RPMI8226 (cell line): ENCODE measurements around the gene ZC3H13.

Experiments used
- DNase-seq: peaks from one replicate; pipeline ENCODE4 v3.0.0-alpha.2; 2015

Gene ZC3H13

DNA sequence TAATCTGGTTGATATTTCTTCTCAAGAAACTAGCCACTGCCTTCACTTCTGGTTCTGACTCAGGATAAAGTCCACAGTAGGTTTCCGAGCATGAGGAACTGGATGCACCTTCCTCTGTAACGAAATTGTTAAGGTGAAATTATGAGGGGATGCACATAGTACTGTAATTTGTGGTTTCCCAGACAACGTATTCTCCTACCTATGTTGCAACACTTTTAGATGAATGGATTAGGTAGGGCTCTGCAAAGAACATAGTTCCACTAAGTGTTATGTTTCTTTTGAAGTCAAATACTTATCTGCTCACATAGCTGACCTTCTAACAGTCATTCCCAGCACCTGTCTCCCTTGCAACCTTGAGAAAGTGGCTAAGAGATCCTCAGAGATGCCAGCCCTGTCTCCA, 5.7 kb upstream of the ZC3H13 start:
- DNase-seq = no peak

DNA sequence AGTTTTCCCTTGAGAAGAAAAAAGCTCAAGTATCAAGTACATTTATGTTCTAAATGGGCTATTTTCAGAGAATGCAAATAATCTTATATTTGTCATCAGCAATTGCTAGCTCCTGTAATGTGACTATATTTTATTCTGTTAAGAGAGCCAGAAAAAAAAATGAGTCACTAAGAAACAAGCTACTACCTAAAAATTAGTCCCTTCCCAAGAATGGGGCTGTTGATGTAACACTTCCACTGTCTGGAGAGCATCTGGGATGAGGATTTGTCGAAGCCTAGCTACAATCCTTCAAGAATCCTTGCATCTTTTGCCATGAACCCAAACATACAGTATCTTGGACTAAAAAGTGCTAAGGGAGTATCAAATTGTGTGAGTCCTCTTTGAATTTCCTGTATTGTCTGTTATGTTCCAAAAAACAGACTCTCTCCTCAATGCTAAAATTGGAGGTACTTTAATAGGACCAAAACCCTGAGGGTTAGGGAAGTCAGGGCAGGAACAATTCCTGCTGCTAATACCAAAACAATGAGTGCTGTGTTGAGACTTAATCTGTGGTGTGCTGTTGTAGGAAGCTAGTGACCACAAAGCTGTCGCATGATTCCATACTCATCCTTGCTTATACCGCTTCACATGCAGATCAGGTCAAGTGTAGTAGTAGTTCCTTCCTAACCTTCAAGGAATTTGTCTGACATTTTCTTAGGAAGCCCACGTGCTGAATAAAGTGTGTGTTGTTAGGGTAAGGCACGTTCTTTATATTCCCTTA, 4.9 kb upstream of the ZC3H13 start:
- DNase-seq = no peak

DNA sequence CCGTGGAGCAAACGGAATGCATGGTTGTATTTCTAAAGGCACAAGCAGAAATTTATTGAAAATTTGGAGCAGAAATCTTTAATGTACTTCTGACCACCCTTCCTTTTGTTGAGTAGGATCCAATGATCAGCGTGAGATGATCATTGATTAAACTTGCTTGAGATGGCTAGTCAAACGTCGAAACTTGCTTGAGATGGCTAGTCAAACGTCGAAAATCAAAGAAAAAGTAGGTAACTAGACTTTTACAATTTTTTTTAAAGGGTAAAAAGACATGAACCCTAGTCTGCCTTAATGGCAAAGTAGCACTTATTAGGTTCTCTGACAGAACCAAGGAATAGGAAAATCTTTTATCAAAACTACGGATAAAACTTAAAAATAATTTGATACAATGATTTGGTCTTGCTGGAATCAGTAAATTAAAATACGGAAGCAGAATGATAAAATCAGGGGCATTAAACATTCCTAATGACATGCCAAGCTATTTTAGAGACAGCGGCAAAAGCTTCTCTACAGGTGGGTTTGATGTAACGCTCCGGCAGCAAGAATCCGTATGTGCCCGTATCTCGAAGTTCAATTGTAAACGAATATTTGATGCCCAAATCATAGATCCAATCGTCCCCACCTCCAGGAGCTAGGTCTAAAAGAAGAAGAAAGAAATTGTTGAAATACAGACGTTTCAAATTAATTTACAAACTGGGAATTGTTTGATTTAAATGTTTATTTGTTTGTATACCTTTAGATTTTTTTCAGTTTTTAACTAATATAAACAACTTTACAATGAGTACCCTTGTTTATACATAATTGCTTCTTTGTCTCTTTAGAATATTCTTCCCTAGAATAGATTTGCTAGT, 841 bp upstream of the ZC3H13 start:
- no peak for DNase-seq

DNA sequence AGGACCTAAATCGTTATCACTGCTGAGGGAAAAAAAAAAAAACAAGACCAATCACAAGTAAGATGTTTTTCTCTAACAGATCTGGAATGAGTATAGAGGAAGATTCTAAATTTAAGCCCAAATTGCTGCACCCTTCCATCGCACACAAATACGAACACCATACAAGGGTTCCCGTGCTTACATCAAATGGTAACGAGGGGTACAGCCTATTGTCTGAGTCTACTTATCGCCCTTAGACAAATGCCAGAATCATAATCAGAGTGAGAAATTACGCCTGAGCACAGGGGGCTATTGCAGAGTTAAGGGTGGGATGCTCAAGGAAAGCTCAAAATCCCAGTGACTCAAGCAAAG, 603 bp downstream of the ZC3H13 start:
- DNase-seq = no peak

DNA sequence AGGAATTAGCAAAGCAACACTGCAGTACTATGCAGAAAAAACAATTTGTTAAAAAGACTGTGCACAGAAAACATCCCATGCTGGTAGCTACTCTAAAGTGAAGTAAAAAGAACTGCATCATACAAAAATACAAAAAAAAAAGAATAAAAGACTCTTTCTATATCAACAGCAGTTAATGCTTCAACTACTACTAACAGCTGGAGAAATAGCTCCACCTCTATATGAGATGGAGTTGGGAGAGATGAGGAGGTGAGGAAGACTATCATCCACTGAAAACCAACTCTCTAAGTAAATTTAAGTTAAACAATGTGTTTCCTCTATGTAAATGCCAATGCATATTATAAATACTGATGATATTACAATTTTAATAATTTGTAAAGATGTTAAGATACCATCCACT, 1.8 kb downstream of the ZC3H13 start:
- DNase-seq = no peak

DNA sequence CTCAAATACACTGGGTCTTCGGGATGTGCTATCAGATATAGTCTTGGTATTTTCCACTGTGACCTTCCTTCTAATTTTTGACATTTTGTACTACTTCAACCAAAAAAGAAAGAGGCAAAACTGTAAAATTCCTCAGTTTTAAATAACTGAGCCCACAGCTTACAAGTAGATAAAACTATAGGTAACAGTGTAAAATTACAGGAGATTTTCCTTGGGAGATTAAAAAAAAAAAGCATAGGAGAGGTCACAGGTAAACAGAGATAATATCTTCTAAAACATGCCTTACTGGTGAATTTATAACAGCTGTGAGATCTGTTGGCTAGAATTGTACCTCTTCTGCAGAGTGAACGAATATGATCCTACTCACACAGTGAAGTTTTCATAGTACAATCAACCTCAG, 7.1 kb downstream of the ZC3H13 start:
- DNase-seq = no peak

DNA sequence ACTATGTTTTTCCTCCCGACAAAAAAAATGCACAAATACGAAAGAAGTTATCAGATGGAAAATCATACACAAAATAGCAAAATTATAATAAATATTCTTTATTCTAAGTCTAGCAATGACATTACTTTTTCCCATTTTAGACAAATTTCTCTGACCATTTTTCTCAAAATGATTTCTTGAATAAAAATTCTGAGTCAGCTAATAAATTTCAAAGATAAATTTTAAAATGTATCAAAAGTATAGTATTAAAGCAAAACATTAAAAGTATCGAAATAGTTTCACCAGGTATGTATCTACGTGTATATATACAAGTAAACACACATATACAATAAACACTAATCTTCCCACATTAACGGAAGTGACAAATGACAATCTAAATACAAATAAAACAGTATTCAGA, 8.9 kb downstream of the ZC3H13 start:
- no peak for DNase-seq

DNA sequence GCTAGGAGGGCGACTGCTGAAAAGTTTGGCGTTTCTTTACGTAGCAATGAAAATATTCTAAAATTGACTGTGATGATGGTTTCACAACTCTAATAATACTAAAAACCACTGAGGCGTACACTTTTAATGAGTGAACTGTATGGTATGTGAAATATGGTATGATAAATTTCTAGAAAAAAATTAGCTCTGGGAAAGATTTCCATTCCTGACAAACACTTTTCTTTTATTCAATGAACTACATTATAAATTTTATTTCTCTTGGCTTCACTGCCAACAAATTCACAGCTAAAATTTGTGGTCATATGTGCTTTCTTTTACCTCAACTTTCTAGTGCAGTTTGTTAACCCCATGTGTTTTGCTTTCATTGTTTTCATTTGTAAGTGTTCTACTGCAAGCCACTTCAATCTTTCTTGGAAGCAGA, 11.1 kb downstream of the ZC3H13 start:
- no peak for DNase-seq

DNA sequence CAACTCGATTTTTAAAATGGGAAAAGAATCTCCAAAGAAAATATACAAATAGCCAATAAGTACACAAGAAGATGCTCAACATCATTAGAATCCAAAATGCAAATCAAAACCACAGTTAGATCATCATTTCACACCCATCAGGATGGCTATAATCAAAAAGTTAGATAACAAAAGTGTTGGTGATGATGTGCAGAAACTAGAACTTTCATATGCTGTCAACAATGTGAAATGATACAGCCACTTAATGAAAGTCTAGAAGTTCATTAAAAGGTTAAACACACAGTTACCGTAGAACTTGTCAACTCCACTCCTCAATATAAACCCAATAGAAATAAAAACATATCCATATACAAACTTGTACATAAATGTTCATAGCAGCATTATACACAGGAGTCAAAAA, 11.8 kb downstream of the ZC3H13 start:
- no peak for DNase-seq

DNA sequence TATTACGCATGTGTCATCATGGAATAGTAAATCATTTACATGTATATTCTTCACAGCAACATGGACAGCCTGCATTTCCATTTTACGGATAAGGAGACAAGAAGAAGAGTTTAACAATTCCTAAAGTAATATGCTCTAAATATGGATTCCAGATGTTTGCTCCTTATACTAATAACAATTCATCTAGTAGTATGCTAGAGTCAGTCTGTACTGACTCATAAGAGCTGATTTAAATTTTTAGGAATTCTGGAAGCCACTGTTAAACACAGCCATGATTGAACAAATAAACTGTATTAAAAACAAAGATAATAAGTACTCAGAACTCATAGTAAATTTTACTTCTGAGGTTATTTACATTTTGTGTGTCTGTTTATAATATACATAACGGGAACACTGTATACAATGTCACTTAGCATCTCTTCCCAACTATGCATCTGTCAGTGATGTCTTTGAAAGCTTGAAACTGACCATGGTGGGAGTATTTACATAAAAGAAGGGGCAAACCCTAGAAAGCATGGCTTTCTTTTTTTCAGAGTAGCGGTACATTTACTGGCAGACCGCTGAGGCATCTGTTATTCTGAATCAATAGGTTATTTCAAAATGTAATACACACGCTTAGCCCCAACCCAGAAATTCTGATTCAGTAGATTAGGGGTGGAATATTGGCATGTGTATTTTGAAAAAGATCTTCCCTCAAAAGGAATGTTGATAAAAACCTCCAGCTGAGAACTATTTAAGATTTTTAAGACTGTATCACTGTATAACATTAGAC, 12.9 kb downstream of the ZC3H13 start:
- no peak for DNase-seq

DNA sequence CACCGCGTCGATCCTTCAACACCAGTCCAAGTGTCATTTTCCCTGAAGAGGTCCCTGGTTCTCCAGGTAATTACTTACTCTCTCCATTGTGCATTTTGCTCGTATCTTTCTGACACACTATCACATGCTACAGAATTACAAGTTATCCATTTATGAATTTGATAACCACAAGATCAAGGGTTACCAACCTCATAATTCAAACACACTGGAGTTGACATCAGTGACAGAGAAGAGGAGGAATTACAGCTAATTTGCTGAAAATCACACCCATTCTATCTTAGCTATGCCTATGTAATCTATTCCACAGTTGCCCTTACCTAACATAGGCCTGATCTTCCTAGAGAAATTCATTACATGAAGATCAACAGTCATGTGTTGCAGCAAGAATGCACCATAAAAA, 14.2 kb downstream of the ZC3H13 start:
- DNase-seq = no peak

DNA sequence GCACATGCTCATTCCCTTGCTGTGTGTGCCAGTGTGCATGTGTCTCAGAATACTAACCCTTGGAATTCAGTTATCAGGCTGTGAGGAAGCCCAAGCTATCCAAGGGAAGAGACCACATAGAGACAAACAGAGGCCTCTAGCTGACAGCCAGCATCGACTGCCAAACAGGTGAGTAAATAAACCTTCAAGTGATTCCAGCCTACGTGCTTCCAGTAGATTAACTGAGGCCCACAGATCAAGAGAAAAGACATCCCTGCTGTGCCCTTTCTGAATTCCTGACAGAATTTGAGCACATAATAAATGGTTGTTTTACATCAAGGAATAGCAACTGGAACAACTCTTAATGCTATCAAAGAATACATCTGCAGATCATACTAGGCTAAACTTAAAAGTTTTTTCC, 17.5 kb downstream of the ZC3H13 start:
- DNase-seq = no peak

DNA sequence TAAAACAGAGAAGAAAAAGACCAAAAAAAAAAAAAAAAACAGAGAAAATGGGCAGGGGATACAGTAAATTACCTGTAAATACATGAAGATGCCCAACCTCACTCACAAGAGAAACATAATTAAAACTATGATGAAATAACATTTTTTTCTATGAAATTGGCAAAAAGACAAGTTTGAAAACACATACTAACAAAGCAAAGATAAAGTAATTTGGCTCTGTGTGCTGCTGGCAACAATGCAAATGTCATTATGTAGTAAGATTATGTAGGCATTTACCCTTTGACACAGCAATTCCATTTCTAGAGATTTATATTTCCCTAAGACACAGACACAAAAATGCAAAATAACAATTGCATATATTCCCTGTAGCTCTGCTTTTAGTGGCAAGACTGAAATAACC, 20.2 kb downstream of the ZC3H13 start:
- DNase-seq = no peak

DNA sequence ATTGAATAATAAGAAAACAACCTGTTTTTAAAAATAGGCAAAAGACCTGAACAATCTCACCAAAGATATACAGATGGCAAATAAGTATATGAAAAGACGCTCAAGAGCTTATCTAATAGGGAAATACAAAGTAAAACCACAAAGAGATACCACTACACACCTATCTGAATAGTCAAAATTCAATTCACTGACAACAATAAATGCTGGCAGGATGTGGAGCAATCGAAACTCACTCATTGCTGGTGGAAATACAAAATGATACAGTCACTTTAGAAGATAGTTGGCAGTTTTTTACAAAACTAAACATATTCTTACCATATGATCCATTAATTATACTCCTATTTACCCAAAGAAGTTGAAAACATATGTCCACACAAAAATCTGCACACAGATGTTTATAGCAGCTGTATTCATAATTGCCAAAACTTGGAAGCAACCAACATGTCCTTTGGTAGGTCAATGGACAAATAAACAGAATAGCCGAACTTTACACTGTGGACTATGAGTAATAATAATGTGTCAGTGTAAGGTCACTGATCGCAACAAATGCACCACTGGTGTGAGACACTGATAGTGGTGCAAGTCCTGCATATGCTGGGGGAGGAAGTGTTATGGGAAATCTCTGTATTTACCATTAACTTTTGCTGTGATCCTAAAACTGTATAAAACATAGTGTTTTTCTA, 20.8 kb downstream of the ZC3H13 start:
- no peak for DNase-seq

DNA sequence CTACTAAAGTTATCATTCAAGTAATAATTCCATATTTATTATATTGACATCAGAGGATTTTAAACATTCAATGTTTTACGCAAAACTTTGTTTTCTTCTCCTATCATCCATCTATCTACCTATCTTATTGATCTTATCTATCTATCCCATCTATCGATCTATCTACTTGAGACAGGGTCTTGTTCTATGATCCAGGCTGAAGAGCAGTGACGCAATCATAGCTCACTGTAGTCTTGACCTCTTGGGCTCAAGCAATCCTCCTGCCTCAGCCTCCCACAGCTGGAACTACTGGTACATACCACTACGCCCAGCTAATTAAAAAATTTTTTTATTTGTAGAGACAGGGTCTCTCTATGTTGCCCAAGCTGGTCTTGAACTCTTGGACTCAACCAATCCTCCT, 27.4 kb downstream of the ZC3H13 start:
- DNase-seq = no peak

DNA sequence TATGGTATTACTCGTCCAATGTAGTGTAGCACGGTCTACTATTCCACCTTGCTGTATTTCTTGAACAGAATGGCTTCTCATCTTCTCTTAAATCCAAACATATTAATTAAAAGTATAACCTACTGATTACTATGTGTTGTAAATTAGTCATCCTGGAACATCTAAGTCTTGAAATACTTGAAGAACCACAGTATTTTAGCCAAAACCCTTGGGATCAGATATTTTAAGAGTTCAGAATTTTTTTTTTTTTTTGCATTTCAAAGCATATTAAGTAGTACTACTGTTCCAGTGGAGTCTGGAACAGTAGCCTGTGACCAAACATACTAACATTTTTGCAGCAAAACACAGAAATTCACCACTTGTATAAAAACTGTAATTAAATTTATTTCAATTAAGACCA, 30.1 kb downstream of the ZC3H13 start:
- DNase-seq = no peak

DNA sequence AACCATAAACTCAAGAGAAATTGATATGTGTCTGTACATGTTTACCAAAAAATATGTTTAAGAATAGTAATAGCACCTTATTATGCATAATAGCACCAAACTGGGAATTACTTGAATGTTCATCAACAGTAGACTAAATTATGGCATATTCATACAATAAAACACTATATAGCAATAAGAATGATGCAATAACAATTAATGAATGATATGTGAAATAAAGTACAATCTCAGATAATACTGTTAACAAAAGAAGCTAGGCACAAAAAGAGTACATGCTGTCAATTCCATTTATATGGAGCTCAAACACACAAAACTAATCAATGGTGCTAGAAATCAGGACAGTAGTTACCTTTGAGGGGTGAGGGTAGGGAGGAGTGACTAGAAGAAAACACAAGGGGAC, 36.3 kb downstream of the ZC3H13 start:
- no peak for DNase-seq

DNA sequence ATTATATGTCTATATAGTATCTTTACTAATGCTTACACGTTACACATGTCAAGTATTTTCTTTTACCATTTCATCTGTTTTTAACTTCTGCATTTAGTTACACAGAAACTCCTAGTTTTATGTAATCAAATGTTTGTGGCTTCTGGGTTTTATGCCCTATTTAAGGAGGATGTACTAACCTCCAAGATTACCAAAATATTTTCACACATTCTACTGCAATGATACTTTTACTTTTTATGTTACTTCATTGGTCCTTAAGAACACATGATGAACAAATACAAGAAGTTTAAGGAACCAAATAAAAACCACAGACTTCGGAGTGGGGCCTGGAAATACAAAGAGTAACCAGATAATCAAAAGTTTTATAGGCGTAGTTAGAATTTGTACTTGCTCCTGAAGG, 37.2 kb downstream of the ZC3H13 start:
- DNase-seq = no peak

DNA sequence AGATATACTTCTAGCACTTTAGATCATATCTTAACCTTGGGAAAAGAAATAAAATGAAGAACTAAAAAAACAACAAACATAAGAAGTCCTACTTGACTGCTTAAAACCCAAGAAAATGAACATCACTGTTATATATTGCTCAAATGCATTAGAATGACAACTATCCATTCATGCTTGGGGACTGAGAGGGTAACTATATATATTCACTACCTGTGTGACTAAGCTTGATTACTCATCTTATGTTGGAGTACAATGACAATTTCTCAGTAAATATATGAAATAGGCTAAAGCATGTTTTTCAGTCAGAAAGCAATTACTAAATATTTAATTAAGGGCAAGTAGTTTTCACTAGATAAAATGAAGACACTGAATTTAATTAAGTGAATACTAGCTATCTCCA, 40.1 kb downstream of the ZC3H13 start:
- no peak for DNase-seq

DNA sequence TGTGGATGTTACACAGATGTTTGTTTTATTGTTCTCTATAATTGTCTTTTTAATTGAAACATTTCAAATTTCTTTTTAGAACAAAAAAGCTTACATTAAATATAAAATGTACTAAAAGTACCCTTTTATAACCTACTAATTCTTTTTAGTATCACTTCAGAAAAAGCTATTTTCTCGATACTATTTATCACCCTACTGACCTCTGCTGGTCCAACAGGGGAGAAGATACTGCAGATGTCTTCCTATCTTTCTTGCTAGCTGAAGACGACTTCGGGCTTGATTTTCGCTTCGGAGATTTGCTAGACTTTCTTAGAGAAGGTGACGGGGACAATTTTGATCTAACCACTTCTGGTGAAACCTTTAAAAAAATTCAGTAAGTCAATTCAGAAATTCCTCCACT, 42.4 kb downstream of the ZC3H13 start:
- DNase-seq = no peak

DNA sequence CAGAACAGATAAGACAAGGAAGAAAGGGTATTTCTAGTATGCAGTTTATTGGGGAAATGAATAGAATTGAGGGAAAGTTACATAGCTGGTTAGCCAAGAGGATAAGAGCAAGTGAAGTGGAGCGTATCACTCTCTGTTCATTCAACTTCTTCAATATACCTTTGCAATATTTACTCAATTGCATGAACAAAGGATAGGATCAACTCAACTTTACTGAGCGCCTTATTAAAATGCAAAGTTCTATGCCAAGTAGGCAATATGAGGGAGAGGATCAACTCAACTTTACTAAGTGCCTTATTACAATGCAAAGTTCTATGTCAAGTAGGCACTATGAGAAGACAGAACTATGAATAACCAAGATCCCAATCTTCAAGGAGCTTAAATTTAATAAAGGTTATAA, 43.9 kb downstream of the ZC3H13 start:
- DNase-seq = no peak

DNA sequence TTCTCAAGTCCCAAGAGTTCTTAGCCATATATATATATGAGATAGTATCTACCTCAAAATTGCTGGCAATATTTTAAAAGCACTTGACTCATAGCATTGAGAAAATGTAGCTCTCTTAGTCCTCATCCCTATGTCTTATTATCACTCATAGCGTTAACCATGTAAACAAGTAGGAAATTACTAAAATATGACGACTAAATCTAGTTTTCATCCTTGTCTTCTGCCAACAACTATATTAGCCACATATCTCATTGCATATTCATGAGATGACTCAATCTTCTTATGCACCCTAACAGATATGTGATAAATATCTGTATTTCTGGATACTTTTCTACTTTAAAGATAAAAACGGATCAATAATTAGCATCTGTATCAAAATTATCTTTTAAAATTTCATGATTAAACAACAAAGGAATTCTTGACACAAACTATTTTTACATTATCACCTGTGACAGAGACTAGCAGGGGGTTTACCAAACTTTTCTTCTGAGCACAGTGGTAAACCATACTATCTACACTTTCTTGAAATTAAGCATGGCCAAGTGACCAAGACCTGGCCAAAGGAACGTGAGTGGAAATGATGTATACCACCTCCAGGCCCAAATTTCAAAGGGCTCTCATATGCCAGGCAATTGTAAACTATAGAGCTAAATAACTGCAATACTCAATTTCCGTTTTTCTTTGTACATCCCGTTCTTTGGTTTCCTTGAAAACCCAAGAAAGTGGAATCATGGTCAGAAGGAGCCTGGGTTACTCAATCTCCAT, 45.7 kb downstream of the ZC3H13 start:
- DNase-seq = no peak

DNA sequence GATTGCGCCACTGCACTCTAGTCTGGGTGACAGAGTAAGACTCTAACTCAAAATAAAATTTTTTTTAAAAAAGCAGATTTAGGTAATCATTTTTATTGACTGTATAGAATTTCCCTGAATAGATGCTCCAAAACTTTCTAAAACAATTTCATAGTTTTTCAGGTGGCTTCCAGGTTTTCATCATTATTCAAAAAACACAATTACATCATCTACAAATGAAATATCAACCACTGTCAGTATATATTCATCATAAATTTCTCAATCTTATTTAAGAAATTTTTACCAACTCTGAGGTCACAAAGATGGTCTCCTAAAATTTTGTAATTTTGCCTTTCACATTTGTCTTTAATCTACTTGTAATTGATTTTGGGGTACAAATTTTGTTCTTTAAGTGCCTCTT, 48.1 kb downstream of the ZC3H13 start:
- no peak for DNase-seq
